Measurements from ENCODE around the gene ARID1B.

Gene ARID1B

GRCh38 chr6:157251586-157252247 lies 474.5 kb downstream of the ARID1B start:
- no peaks in the 10 kb centered on the region for H3K27me3 ChIP-seq (ENCODE audit: low read length)
- no peak overlapping the region for H3K4me3 ChIP-seq (ENCODE audit: insufficient read depth, low read length, poor library complexity, severe bottlenecking)
- TF ChIP-seq EZH2phosphoT487 (conservative IDR thresholded peaks at IDR 0.05; ENCODE audit: low read length) (no peak), CTCF (IDR thresholded peaks at IDR 0.05; ENCODE audit: insufficient read depth, low read length, poor library complexity, severe bottlenecking) (no peak)

GRCh38 chr6:157253017-157253416 lies 475.8 kb downstream of the ARID1B start:
- H3K4me2 ChIP-seq (ENCODE audit: low read depth, low read length, poor library complexity, severe bottlenecking): no peak overlapping the region
- no peaks in the 10 kb centered on the region for H3F3A ChIP-seq (ENCODE audit: insufficient read depth)
- no peak overlapping the region for H3K4me3 ChIP-seq (ENCODE audit: insufficient read depth, low read length, poor library complexity, severe bottlenecking)
- H3K9me3 ChIP-seq (ENCODE audit: insufficient read depth, low read length): peaks cover 8% of the 10 kb centered on the region; the same call in 1 of the 2 replicates
- H3K79me2 ChIP-seq (ENCODE audit: insufficient read depth, low read length): no peaks in the 10 kb centered on the region
- H3K36me3 ChIP-seq (ENCODE audit: low read length): no peaks in the 10 kb centered on the region
- H3K27me3 ChIP-seq (ENCODE audit: low read length): no peaks in the 10 kb centered on the region
- H3K9me2 ChIP-seq (replicated peaks; ENCODE audit: insufficient read depth, low read length): no peaks in the 10 kb centered on the region
- H4K20me1 ChIP-seq (ENCODE audit: low read depth, low read length): no peaks in the 10 kb centered on the region
- no peak overlapping the region for H3K27ac ChIP-seq (ENCODE audit: low read depth, low read length)
- TF ChIP-seq EZH2phosphoT487 (conservative IDR thresholded peaks at IDR 0.05; ENCODE audit: low read length): no peak
- no peak for TF ChIP-seq CTCF (IDR thresholded peaks at IDR 0.05; ENCODE audit: insufficient read depth, low read length, poor library complexity, severe bottlenecking)
- H3K9ac ChIP-seq (ENCODE audit: low read length): no peak overlapping the region
- no peak overlapping the region for H2AFZ ChIP-seq (ENCODE audit: low read depth, low read length, severe bottlenecking)

More at GRCh38 chr6:157251586-157252247, 474.5 kb downstream of the ARID1B start:
- Histone ChIP-seq H4K20me1 (ENCODE audit: low read depth, low read length) (no peaks in the 10 kb centered on the region), H3K79me2 (ENCODE audit: insufficient read depth, low read length) (no peaks in the 10 kb centered on the region), H3K9ac (ENCODE audit: low read length) (no peak overlapping the region), H3F3A (ENCODE audit: insufficient read depth) (no peaks in the 10 kb centered on the region), H3K27ac (ENCODE audit: low read depth, low read length) (no peak overlapping the region), H3K36me3 (ENCODE audit: low read length) (no peaks in the 10 kb centered on the region), H3K9me3 (ENCODE audit: insufficient read depth, low read length) (peaks cover 8% of the 10 kb centered on the region; the same call in 1 of the 2 replicates), H2AFZ (ENCODE audit: low read depth, low read length, severe bottlenecking) (no peak overlapping the region), H3K9me2 (replicated peaks; ENCODE audit: insufficient read depth, low read length) (no peaks in the 10 kb centered on the region), H3K4me2 (ENCODE audit: low read depth, low read length, poor library complexity, severe bottlenecking) (no peak overlapping the region)

GRCh38 chr6:157253699-157254098 lies 476.5 kb downstream of the ARID1B start:
- no peaks in the 10 kb centered on the region for H3K36me3 ChIP-seq (ENCODE audit: low read length)
- H3K79me2 ChIP-seq (ENCODE audit: insufficient read depth, low read length): no peaks in the 10 kb centered on the region
- no peaks in the 10 kb centered on the region for H3K9me2 ChIP-seq (replicated peaks; ENCODE audit: insufficient read depth, low read length)
- no peak overlapping the region for H3K27ac ChIP-seq (ENCODE audit: low read depth, low read length)
- TF ChIP-seq CTCF (IDR thresholded peaks at IDR 0.05; ENCODE audit: insufficient read depth, low read length, poor library complexity, severe bottlenecking) (no peak), EZH2phosphoT487 (conservative IDR thresholded peaks at IDR 0.05; ENCODE audit: low read length) (no peak)
- H3K27me3 ChIP-seq (ENCODE audit: low read length): no peaks in the 10 kb centered on the region
- 0 out of 2 replicates have a peak, but pooled peaks cover 2% of the 10 kb centered on the region for H3K9me3 ChIP-seq (ENCODE audit: insufficient read depth, low read length)
- H2AFZ ChIP-seq (ENCODE audit: low read depth, low read length, severe bottlenecking): no peak overlapping the region
- H3K4me3 ChIP-seq (ENCODE audit: insufficient read depth, low read length, poor library complexity, severe bottlenecking): no peak overlapping the region
- H4K20me1 ChIP-seq (ENCODE audit: low read depth, low read length): no peaks in the 10 kb centered on the region
- no peak overlapping the region for H3K4me2 ChIP-seq (ENCODE audit: low read depth, low read length, poor library complexity, severe bottlenecking)
- no peaks in the 10 kb centered on the region for H3F3A ChIP-seq (ENCODE audit: insufficient read depth)
- H3K9ac ChIP-seq (ENCODE audit: low read length): no peak overlapping the region
